Stimulated activated CD8-positive, alpha-beta memory T cell treated with anti-CD3 and anti-CD28 coated beads, Interleukin-15, amount 100 ng/mL, for 1 hour (primary cell): ENCODE data around the gene SLX4IP.
"Not testable (repeated sequence)": the region's sequence is repeated elsewhere in the genome, so short reads cannot be mapped to it uniquely, and the experiment has no call there.

ENCODE experiments used
- DNase-seq: peaks from one replicate; pipeline ENCODE4 v3.0.0-alpha.2; 2020; ENCODE audit warnings: low read depth

The SLX4IP gene

DNA sequence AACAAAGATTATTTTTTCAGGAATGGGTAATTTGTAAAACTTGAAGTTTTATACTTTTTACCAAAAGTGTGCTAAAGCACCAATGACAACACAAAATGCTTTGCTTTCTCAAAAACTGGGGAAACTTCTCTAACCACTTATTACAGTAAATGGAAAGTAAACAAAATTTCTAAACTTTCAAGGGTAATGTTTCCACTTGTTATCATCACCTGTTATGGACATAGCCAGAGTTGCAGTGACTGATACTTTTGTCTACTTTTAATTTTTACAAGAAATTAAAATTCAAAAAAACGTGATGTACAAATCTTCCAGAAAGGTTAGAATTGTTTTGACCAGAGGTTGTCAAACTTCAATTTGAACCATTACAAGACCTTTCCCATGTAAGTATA lies 138.8 kb downstream of the SLX4IP start:
- no peak for DNase-seq

DNA sequence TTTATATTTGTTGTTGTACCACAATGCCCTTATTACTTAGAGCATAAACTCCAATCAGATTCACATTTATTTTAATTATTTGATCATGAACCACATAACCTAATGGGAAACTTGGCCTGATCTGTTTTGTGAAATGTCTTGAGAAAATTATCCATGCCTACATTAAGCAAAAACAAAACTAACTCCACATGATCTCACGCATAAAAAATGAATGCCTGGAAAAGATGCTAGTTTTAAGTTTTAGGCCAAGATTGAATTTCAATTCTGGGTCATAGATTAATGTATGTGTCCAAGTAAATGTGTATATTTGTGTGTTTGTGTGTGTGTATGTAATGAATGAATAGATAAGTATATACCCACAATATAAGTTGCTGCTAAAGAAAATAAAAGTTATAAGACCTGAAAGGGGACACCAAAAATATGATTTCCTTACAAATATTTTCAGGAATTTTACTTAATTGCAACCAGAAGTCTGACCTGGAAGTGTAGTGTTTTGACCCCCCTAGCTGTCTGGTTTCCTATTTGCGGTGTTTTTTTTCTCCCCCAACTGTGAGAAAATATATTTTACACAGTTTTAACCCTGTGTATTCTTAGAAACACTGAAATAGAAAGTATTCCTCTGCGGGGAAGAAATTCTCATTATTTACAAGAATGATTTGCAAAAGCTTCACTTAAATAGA lies 141.4 kb downstream of the SLX4IP start:
- DNase-seq = no peak

DNA sequence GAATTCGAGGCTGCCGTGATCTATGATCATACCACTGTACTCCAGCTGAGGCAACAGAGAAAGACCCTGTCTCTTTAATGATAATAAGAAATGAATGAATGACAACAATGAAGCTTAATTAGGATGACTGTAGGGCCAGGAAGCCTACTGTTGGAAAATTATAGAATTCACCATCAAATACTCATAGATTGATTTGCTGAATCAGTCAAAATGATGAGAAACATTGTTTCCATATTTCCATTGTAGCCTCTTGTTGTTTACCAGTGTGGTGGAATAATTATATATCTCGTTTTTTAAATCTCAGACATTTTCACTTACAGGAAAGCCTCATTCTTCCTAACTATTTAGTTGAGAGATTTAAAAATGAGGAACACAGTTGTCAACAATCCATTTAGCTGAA lies 142.5 kb downstream of the SLX4IP start:
- no peak for DNase-seq

DNA sequence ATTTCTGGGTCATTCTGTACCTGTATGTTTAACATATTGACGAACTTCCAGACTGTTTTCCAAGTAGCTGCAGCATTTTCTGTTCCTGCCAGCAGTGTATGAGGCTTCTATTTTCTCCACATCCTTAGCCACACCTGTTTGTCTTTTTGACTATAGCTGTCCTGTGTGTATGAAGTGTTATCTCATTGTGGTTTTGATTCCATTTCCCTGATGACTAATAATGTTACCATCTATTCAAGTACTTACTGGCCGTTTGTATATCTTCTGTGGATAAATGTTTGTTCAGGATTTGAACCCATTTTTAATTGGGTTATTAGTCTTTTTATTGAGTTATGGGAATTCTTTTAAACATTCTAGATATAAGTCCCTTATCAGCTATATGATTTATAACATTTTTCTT lies 143.5 kb downstream of the SLX4IP start:
- no peak for DNase-seq

DNA sequence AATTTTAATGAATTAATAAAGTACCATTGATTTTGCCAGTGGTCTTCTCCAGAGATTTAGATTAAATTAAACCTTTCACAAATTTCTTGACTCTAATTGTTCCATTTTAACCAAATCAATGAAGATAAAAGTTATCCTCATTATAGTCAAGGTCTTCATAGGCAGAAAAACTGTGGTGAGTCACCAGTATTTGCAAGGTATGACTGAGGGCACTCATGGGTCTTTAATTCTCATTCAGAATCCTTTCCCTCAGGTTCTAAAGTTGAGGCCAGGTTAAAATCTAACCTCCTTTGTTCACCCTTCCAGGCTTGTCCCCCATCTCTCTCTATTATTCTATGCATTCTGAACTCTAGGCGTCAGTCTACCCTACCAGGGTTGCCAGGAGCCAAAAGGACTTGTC lies 144.8 kb downstream of the SLX4IP start:
- DNase-seq = no peak

DNA sequence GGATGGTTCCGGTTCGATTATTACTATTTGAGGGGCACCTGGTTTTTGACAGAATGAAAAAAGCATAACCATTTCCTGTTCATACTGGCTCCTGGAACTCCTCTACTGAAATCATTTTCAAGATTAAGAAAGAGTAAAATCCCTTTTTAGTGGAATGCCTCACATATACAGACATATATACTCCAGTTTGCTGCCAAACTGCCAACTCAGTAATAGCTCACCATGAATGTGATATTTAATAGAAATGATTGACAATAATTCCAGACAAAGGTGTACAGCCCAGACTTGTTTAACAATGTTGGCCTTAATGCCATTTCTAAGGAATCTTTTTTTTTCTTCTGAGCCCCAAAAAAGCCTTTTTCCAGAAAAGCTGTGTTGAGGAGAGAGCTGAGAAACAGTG lies 145.6 kb downstream of the SLX4IP start:
- DNase-seq = no peak

DNA sequence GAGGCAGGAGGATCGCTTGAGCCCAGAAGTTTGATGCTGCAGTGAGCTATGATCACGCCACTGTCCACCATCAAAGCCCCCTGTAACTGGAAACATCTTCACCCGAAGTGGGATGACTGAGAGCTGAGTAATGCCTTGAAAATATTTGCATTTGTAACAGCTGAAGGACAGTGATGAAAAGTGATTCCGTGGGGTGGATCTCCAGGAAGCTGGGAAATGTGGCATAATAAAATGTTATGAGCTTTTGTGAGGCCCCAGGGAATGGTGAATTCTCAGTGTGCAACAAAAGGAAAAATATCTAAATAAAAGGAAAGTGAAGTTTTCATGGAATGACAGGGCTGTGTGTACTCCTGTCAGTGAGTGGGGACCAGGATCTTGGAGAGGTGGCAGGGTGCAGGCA lies 146.7 kb downstream of the SLX4IP start:
- no peak for DNase-seq

DNA sequence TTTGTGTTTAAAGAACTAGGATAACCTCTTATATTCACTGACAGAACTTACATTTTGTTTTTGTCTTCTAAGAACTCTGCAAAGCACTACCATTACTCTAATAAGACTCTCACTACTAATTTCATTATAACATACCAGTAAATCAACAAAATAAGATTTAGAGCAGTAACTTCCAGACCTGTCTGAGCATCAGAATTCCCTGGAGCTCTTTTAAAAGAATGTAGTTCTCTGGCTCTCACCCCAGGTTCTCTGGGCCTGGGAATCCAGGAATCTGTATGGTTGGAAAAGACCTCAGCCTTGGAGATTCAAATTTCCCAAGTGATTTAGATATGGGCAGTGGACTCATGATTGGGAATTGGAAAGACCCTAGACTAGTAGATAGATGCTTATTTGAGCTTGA lies 149.3 kb downstream of the SLX4IP start:
- DNase-seq = no peak

DNA sequence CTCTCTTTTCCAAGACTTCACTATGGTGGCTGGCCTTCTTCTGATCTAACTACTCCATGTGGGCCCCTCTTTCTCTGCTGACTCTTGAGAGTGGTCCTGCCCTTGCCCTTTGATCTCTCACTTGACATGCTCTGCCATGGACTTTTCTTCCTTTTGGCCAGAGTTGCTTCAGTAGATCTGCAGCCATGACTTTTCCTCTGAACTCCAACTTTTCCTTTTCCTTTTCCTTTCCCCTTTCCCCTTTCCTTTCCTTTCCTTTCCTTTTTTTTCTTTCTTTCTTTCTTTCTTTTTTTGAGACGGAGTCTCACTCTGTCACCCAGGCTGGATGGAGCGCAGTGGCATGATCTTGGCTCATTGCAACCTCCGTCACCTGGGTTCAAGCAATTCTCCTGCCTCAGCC lies 150.2 kb downstream of the SLX4IP start:
- no peak for DNase-seq

DNA sequence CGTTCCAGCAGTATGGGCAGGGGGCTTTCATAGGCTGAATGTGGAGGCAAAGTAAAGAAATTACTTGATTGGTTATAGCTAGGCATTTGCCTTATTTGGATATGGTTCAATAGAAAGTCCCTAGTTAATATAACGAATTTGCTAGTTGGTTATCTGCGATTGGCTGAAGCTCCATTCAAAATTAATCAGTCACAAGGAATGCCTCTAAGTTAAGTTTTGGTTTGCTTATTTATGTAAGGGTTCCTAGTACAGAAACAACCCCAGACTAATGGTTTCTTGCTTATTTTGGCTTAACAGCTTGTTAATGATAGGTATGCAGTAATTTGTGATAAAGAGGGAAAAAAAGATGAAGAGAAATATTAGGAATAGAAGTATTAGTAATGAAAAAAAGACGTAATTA lies 151.2 kb downstream of the SLX4IP start:
- DNase-seq = no peak

DNA sequence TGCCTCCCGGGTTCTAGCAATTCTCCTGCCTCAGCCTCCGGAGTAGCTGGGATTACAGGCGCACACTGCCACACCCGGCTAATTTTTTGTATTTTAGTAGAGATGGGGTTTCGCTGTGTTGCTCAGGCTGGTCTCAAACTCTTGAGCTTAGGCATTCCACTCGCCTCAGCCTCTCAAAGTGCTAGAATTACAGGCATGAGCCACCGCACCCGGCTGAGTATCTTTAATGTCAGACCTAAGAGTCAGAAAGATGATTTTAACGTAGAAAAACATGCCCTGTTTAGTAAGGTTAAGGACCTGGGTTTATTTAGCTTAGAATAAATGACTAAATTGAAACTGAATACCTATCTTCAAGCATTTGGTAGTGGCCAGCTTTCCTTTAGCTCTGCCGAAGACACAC lies 155.3 kb downstream of the SLX4IP start:
- not testable (repeated sequence) for DNase-seq

DNA sequence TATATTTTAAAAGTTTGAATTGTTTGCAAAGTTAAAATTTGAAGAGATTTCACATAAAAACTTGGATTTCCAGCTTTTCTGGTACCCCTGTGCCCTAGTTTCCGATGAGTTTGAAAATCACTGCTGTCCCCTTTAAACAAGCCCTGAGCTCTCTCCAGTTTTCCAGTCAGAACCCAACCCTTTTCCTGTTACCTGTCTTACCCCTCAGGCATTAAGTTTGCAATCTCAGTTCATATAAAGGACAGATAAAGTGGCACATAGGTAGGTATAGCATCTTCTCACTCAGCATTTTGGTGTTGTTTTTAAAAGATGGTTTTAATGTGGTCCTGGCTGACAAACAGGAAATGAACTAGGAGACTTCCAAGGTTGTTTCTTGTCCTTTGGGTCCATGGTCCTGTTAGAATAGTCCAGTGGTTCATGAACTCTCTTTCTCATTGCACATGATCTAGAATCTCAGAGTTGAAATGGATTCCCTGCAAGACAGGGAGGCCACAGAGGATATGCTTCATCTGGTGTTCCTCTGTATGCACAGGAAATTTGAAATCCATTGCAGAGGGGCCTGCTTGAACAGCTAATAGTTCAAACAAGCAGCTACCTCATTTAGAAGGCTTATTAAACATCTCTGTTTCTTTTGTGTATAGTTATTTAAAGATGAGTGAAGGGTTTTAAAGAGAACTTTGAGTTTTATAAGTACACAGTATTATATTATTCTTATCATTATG lies 156.0 kb downstream of the SLX4IP start:
- no peak for DNase-seq

DNA sequence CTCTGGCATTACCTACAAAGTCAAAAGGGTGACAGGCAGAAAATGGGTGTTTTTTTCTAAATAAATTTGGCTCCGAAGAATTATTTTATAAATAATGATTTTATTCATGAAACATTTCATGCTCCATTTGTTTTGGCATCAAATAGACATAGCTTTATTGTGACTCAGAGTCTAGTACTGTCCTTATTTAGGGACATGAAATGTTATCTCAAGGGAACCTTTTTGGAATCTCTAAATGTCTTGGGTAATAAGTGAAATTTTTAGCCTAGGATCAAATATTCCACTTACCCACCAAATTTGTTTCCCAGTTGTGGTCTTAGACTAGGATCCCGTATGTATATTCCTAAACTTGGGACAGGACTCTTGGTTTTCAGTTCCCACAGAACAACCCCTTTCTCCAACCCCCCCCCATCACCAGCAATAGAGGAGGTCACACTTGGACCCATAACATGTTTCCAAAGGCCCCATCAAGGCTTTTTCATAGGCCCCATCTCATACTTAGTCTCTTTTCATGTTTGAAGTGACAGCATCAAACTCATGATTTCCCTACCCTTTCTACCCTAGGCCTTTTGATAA lies 156.9 kb downstream of the SLX4IP start:
- no peak for DNase-seq

DNA sequence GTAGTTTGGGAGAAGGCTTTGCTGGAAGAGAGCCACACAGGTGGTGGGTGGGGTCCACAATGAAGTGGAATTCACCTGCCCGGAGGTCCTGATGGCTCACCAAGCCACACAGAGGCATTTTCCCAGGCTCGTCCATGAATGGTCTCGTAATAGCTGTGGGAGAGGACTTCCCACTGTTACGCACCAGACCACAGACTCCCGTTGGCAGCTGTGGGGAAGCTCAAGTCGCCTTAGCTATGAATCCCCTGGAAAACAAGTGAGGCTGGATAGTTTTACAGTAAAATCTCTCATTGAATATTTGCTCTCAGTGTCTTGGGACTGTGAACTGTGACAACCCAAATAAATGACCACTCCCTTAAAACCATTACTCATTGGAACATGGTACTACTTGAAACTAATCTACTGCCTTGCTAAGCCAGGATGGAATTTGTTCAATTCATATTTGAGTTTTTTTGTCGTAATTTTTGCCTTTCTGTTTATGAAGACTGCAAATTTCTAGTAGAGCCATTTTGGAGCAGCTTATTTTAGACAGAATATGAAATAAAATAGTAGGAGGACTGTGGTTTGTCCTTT lies 159.3 kb downstream of the SLX4IP start:
- DNase-seq = no peak

DNA sequence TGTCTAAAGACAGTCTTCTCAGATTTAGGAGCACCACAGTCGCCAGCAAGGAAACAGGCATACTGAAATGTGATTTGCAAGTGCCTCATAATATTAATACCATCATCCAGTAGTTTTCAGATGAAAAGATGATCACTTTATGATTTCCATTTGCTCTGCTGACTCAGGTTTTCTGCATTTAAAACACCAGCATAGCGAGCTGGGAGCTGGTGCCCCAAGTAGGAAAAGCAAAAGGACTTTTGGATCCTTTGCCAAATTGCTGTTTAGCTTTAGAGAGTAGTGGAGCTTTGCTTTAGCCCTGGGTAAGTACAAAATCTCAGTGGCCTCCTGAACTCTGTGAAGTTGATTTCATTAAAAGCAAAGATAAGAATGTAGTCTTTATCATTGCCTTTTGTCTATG lies 160.2 kb downstream of the SLX4IP start:
- DNase-seq = no peak

DNA sequence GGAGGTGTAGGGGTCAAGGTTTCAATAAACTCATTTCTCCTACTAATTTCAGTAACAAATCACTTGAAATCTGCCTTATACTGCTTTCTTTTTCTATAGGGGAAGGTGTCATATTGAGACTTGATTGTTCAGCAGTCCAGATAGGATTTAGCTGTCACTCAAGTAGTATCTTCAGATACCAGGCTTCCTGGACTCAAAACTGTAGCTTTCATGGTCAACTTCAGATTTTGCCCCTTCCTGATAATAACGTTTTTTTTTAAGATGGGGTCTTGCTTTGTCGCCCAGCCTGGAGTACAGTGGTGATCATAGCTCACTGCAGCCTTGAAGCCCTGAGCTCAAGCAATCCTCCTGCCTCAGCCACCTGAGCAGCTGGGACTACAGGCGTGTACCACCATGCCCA lies 160.9 kb downstream of the SLX4IP start:
- DNase-seq = no peak

DNA sequence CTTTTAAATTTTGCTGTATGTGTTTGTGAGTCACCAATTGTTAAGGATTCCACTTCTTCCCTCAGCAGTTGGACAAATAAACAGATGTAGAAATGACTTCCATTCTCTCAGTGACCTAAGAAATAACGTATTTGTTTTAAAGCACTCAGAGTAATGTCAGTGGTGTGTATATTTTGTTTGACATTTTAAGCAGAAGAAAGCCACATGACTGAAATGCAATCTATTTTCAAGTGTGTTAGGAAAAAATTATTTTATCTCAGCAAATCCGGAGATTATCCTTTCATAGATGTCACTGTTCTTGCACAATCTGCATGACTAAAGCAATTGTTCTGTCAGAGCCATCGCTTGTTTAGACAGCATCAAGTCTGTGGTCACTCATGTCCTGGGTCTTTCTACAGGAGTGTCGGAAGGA lies 161.6 kb downstream of the SLX4IP start:
- DNase-seq = no peak

DNA sequence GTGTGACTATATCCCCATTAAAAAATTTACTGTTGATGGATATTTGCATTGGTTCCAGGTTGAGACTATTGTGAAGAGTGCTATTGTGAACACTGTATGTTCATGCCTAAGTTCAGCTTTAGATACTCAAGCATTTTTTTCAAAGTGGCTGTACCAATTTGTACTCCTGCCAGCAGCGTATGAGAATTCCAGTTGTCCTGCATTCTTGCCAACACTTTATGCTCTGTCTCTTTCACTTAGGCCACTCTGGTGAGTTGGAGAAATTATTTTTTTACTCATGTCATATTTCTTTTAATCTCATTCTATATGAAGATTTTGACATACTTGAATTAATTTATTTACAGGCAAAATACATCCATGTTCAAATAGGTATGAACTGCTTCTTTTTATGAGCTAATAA lies 162.5 kb downstream of the SLX4IP start:
- DNase-seq = no peak

DNA sequence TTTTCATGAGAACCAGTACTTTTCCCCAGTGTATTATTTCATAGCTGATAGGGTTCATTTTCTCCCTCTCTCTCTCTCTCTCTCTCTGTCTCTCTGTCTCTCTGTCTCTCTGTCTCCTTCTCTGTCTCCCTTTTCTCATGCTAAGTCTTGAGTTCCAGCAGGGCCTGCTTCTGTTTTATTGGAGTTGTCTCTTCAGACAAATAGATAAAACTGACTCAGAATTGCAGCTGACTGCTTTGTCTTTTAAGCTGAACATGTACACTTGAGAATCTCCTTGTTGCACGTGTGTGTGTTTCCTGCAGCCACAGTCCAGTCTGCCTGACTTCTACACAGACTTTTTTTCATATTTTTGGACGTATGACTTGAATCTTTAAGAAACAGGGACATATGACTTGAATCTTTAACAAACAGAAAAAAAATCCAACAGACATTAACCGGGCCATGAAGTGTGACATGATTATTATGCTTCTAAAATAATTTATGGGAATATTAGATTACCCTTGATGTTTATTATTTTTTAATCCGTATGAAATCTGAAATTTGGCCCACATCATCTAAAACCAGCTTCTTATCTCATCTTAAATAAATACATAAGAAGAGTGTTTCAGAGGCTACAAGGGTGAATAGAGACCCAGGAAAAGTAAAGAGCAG lies 167.2 kb downstream of the SLX4IP start:
- no peak for DNase-seq

DNA sequence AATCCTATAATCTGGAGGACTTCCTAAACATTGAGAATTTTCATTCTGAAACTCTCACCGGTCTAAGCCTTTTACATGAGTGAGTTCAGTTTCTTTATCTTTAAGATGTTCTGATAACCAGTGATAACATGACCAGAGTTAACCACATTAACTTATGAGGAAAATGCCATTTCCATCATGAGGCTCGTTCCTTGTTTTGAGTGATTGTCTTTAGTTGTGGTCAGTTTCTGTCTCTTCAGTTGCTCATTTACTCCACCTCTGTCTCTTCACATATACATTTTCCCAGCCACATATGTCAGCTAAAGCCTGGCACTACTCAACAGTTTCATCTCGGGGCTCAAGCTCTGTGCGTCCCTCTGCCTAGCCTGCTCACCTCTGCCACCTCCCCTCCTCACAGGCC lies 168.3 kb downstream of the SLX4IP start:
- DNase-seq = no peak

DNA sequence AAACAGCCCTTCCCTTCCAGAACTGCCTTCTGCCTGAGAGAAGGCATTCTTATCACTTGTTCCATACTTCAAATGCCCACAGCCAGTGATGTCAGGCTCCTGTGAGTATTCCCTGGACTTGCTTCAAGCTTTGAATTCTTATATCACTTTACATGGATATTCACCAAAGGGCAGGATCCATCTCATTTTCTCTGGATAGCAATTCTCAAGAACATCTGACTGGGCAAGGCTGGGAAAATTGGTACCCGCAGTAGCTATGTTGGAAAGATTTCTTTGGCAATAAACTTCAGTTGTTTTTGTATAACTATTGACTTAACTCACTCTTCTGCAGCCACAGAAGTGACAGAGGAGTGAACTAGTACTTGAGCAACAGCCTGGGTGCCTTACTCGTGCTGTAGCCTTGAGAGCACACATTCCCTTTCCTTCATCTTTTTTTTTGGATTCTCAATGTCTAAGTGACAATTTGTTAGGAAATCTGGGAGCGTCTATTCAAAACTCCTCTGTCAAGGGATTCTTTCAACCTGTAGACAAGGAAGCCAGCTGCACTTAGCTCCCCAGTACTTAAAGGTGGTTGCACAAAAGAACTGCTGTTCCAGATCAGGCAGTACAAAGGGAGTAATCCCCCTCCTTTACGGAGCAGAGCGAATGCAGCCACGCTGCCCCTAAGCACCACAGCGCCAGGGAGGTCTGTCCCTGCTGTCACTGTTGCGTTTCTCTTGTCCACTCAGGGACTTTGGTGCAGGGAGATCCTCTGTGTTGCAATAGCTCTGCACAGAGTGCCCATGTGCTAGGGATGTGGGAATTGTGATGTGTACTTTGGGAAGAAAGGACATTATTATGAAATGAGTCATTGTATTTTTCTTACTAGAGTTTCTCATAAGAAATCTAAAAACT lies 169.1 kb downstream of the SLX4IP start:
- no peak for DNase-seq
